Measurements from ENCODE around the gene TRPM4.
"Not testable (repeated sequence)": the region's sequence is repeated elsewhere in the genome, so short reads cannot be mapped to it uniquely, and the experiment has no call there.

TRPM4 gene

DNA sequence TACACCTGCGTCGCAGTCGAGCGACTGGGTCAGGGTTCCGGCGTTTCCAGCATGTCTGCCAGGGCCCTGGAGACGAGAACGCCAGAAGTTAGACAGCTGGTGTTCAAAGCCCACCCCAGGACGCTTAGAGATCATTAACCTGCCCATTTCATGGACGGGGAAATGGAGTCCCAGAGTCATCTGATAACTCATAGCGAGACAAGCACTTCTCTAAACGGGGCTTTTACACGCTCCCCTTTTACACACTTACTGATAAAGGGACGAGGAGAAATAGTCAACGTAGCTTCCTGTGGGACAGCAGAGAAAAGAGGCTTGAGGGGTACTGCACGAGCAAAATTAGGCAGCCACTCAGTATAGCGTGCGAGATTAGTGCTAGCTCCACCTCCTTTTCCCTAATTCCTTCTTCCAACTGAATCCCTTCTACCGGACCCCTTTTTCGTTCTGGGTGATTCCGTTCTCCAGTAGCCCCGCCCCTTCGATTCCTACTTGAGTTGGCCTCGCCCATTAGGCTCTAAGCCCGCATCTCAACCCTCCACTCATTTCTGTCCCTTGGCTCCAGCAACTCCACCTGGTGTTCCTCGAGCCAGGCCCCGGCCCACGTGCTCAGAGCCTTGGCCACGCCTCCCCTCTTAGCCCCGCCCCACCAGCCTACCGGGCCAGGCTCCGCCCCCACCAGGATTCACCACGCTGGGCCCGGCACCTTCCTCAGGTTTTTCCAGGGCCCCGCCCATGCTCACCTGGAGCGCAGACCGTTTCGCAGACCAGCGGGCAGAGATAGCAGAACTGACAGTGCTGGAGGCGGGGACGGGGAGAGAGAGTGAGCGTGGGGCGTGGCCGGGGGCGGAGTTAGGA is 6.1 kb upstream of the TRPM4 start:
- DNase-seq = no peak

DNA sequence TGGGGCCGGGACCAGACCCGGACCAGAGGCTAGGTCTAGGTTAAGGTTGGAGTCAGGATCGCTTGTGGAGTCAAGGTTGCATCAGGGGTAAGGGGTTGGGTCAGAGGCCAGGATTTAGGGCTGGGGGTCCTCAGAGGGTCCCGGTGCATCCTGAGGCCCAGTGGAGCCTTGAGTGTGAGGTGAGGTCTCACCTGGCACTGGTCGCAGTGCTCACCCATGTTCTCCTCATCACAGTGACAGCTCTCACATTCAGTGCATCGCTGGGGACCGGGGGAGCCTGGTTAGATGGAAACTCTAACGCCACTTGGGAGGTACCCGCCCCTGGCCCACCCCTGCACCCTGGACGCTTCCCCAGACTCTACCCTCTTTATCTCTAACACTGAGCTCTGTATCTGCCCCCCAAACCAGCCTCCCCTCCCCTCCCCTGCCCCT is 5.5 kb upstream of the TRPM4 start:
- DNase-seq = no peak

GRCh38 chr19:49153167-49153809 is 4.3 kb upstream of the TRPM4 start:
- no peak for DNase-seq

- DNase-seq = no peak
Observed at GRCh38 chr19:49154279-49154678, 3.3 kb upstream of the TRPM4 start.

DNA sequence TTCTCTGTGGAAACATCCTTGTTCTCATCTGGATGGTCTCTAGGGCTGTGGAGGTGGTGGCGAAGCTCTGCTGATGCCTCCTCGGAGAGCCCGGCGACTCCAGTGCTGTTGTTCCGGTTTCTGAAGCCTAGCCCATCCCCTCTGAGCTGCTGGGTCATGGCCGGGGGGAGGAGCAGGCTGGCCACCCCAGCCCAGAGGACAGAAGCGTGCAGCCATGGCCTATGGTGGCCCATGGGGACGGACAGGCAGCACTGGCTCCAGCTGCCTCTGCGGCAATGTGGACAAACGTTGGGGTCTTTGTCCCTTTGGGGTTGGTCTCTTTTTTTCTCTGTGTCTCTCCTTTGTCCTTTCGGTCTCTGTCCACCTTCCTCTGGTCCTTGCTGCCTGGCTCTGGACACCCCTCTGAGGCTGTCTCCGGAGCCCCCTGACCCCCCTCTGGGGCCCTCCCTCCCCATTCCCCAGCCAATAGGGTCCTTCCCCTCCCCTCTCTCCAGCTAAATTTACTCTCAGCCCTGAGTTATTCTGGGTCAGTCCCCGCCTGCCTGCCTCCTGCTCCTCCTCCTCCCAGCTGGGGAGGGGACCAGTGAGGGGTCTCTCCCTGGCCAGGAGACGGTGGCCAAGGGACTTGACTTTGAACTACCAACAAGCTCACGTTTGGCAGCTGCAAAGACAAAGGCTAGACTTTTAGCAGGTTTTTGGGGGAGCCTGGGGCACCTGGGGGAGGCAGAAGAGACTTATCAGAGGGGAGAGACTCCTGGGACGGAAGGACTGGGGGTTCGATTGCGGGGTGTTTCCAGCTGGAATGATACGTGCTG is 2.4 kb upstream of the TRPM4 start, which contains the start of gene HRC:
Gene HRC (minus strand): TSS at position 392 of the 815 bp plus-strand sequence. CDS start 159 bp downstream, at position 233.
- DNase-seq = no peak

DNA sequence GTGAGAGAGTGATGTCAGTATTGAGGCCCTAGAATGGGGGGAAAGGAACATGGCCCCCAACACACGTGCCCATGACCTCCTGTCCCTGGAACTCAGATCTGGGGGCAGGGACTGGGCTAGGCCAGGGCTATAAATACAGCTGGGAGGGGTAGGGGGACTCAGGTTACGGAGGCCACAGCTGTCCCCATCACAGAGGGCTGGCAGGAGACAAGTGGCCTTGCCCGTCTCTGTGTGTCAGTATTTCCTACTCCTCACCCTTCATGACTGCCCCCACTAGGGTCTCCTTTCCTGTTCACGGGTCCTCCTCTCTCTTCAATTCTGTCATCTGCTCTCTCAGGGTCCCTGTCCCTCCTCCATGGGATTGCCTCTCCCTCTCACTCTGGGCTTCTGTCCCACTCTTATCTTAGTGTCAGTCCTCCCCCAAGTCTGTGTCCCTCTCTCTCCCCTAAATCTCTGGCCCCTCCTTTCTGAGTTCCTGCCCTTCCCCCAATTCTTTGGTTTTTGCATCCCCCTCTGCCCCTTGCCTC is 1.7 kb upstream of the TRPM4 start:
- no peak for DNase-seq

DNA sequence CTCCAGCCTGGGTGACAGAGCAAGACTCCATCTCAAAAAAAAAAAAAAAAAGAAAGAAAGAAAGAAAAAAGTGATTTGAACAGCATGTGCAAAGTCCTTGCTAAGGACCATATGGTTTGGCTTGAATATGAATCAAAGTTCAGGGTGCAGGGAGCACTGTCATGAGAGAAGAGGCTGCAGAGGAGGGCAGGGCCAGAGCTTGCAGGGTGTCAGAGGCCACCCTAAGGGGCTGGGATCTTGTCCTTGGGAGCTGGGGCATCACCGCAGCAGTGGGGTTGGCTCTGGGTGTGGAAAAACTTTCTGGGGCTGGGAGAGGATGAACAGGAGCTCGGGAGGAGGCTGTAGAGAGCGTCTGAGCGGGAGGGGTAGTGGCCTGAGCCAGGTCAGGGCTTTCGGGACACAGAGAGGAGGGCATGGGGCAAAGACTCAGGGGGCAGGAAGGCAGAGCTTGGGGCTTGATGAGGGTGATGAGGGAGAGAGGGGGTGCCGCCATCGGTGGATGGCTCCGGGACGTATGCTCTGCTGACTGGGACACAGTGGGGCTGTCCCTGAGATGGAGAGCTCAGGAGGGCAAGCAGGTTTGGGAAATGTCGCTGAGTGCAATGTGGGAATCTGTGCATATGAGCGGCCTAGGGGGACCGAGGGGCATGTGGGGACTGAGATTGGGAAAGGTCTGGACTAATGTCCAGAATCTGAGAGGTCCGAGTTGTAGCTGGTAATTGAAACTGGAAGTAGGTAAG is 3.0 kb downstream of the TRPM4 start:
- DNase-seq = no peak

DNA sequence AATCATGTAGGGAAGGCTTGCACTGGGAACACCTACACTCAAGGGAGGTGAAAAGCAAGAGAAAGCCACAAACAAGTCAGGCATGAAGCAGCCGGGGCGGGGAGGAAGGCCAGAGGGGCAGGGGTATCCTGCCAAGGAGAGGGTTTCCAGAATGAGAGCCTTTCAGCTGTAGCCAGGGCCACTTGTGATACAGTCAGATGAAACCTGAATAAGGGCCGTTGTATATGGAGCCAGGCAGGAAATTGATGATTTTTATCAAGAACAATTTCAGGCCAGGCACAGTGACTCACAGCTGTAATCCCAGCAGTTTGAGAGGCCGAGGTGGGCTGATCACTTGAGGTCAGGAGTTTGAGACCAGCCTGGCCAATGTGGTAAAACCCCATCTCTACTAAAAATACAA is 4.4 kb downstream of the TRPM4 start:
- DNase-seq = no peak

DNA sequence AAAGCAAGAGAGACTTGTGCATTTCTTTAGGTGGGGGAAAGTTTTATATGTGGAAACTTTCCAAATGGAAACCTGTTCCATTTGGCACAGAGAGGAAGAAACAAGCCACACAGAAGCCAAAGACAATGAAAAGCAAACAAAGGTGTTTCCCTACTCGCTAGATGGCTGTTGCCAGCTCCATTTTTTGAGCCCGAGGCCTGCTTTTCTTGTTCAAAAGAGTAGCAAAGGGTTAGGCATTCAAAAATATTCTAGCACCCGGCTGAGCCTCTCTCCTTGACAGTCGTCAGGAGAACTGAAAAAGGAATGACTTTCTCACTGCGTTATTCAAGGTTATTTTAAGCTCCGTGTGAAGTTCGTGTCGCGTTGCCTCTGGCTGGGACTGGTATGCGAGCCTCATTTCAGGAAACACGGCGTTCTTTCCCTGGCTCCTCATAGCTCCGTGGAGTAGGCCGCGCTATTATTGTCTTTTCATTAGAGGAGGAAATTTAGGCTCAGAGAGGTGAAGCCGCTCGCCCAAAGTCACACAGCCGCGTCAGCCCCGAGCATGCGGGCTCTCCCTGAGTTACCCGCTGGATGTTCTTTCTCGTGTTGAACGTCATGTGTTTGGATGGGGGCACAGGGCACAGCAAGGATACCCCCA is 7.6 kb downstream of the TRPM4 start:
- DNase-seq = no peak

DNA sequence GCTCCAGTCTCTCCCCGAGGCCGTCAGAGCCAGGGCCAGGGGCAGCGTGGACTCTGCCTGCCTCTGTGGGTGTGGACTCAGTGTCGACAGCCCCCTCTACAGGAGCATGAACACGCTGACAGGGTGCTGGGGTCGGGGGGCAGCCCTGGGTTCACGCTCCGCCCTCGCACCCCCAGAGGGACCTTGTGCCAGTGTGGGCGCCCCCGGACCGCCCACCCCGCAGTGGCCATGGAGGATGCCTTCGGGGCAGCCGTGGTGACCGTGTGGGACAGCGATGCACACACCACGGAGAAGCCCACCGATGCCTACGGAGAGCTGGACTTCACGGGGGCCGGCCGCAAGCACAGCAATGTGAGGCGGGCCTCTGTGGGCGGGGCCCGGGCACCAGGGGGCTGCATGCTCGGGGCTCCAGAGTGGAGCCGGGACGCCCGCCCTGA is 8.3 kb downstream of the TRPM4 start:
- no peak for DNase-seq

GRCh38 chr19:49167857-49168409 is 10.3 kb downstream of the TRPM4 start:
- no peak for DNase-seq

- no peak for DNase-seq
Observed at GRCh38 chr19:49168421-49168820, 10.8 kb downstream of the TRPM4 start.

- no peak for DNase-seq
Observed at GRCh38 chr19:49173198-49173597, 15.6 kb downstream of the TRPM4 start.

GRCh38 chr19:49180659-49181058 is 23.1 kb downstream of the TRPM4 start:
- no peak for DNase-seq

DNA sequence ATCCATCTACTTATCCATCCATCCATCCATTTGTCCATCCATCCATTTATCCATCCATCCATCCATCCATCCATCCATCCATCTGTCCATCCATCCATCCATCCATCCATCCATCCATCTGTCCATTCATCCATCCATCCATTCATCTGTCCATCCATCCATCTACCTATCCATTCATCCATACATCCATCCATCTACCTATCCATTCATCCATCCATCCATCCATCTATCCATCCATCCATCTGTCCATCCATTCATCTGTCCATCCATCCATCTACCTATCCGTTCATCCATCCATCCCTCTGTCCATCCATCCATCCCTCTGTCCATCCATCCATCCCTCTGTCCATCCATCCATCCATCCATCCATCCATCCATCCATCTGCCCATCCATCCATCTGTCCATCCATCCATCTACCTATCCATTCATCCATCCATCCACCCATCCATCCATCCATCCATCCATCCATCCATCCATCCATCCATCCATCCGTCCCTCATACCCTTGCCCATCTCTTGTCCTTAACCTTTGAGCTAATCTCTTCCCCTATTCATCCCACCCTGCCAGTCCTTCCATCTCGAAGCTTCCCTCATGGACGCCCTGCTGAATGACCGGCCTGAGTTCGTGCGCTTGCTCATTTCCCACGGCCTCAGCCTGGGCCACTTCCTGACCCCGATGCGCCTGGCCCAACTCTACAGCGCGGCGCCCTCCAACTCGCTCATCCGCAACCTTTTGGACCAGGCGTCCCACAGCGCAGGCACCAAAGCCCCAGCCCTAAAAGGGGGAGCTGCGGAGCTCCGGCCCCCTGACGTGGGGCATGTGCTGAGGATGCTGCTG is 24.6 kb downstream of the TRPM4 start:
- DNase-seq = not testable (repeated sequence)

GRCh38 chr19:49182848-49183375 is 25.3 kb downstream of the TRPM4 start:
- no peak for DNase-seq

- no peak for DNase-seq
Observed at GRCh38 chr19:49186108-49186507, 28.5 kb downstream of the TRPM4 start.

- no peak for DNase-seq
Observed at GRCh38 chr19:49188626-49189200, 31.1 kb downstream of the TRPM4 start.

DNA sequence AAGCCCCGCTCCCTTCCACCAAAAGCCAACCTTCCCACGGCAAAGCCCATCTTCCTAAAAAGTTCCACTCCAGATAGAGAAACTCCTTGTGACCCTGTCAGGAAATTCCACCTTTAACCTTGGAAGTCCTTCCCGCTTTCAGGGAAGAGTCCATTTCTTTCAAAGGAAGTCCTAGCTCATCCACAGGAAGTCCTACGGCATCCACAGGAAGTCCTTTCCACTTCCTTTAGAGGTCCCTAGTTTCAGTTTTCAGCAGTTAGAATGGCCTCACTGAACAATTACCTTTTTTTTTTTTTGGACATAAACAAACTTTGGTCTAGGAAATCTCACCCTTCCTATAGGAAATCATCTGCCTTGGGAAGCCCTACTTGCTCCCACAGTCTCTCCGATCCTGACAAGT is 31.7 kb downstream of the TRPM4 start:
- DNase-seq = no peak

- no peak for DNase-seq
Observed at GRCh38 chr19:49190781-49191180, 33.2 kb downstream of the TRPM4 start.

All from effector CD4-positive, alpha-beta T cell (primary cell).